ENCODE data around the gene SPATA46. TPM values are rescaled to one million over a fixed set of nuclear protein-coding genes. Genes with fewer than 3 reads are reported as not detected.

The SPATA46 gene
- total RNA-seq, 2 donors from 2014 or later = not detected

DNA sequence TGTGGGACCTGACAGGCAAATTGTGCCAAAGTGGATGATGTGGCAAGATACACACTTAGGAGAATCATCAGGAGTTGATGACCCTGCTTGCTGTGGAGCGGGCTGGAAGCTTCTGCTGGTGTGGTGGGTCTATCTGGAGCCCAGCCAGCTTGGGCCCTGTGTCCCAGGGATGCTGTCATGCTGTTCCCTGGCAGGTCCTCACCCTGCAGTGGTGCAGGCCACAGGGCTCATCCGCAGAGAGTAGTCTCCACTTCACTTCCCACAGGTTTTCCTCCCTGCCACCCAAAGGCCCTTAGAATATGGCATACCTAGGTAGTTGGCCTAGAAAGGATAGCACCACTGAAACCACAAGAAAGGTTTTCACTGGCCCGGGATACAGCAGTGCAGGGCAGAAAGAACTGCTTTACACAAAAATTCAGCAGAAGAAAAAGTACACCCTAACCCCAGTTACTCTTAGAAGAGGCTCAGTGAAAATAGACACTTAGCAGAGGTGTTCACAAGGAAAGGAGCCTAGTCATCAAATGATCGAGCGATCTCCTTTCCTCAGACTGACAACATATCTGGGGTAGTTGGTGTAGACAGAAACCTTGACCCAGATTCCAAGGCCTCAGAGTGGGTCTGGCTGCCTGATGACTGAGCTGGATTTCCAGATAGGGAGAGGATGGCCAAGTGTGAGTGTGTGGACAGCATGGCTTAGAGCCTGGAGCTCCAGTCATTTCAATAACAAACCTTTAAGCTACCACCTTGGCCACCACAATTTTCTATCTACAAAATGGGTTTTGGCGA lies 3.6 kb upstream of the SPATA46 start:
- ATAC-seq (no peak), DNase-seq (no peak)
- Mint-ChIP-seq H3K4me1 (peaks cover 2% of the 10 kb centered on the region), H3K36me3 (ENCODE audit: low read depth) (peaks cover under 1% of the 10 kb centered on the region), H3K27me3 (peaks cover 7% of the 10 kb centered on the region), H3K4me3 (no peak overlapping the region), H3K27ac (no peak overlapping the region)
- H3K9me3 ChIP-seq (ENCODE audit: control insufficient read depth, low read length, poor library complexity, severe bottlenecking) = no peaks in the 10 kb centered on the region

DNA sequence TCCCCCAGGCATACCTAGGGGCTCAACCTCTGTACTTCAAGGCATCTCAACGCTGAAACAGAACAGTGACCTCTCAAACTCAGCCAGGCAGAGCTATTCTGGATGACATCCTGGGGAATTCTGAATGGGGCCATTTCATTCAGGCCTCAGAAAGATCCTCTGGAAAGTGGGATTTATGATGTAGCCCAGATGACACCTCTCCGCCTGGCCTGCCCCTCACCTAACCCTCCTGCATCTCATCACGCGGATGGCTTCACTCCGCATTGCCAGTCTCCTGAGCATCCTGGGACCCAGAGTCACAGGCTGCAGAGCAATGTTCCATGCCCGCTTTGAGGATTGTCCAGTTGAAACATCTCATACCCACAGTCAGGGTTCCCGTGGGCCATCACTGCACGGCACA lies 1.2 kb downstream of the SPATA46 start:
- Mint-ChIP-seq H3K27me3 (peaks cover 12% of the 10 kb centered on the region), H3K4me3 (no peak overlapping the region), H3K36me3 (ENCODE audit: low read depth) (no peaks in the 10 kb centered on the region), H3K4me1 (peaks cover 2% of the 10 kb centered on the region), H3K27ac (no peak overlapping the region)
- DNase-seq = no peak
- no peaks in the 10 kb centered on the region for H3K9me3 ChIP-seq (ENCODE audit: control insufficient read depth, low read length, poor library complexity, severe bottlenecking)
- no peak for ATAC-seq

DNA sequence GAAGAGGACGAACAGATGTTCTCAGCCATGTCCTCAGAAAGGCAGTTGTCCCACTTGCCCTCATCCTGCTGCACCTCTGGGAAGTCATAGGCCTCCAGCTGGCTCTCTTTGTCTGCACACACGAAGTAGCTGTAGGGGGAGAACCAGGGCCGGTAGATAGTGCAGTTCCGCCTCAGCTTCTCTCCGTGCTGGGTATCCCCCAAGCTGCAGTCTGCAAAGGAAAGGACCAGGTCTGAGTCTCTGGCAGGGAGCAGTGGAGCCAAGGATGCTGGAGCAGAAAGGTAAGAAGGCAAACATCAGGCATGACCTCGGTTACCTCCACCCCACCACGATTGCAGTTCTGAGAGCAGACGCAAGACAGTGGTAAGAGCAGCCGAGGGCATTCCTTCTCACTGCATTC lies 2.2 kb downstream of the SPATA46 start:
- DNase-seq = no peak
- Mint-ChIP-seq H3K4me1 (peaks cover 2% of the 10 kb centered on the region), H3K27ac (no peak overlapping the region), H3K36me3 (ENCODE audit: low read depth) (no peaks in the 10 kb centered on the region), H3K27me3 (peaks cover 12% of the 10 kb centered on the region), H3K4me3 (no peak overlapping the region)
- no peak for ATAC-seq
- H3K9me3 ChIP-seq (ENCODE audit: control insufficient read depth, low read length, poor library complexity, severe bottlenecking) = no peaks in the 10 kb centered on the region

DNA sequence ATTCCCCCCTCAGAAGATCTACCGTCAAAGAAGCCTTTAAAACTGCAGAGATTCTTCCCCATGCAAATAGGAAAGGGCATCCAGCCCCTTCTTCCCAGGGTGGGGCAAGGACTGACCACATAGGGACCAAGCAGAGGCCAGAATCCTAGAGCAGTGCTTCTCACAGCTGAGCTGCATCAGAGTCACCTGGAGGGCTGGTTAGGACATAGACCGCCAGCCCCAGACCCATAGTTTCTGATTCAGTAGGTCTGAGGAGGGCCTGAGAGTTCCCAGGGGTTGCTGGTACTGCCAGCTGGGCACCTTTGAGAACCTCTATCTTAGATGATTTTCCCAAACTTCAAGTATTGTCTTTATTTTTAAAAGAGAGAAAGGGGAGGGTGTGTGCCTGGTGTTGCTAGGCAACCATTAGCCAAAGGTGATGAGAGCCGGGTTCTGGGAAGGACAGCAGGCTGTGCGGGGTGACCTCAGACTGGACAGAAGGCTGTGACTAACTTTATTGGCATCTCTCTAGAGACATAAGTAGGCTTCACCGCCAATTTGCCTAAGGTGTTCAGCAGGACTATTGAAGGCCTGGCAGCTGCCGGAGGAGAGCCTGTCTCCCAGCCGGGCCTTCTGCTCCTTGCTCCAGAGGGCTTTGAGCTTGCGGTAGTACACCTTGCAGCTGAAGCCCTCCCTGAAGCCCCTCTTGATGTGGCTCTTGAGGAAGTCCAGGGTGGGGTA lies 3.0 kb downstream of the SPATA46 start:
- no peak for ATAC-seq

DNA sequence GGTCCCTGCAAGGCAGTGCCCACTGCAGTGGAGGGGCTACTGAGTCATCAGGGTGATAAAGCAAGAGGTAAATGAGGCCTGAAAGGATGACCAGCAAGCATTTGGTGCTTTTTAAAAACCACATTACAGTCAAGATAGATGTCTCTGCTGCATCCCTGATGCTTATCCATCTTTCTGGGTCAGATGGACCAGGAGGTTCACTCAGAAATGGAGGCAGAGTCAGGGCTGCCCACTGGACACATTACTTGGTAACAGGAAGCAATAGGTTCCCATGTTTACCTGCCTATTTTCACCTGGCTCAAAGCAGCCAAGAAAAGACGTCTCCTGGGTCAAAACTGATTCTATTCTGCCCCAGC lies 3.6 kb downstream of the SPATA46 start:
- Mint-ChIP-seq H3K27me3 (peaks cover 15% of the 10 kb centered on the region), H3K4me3 (no peak overlapping the region), H3K4me1 (peaks cover 2% of the 10 kb centered on the region), H3K27ac (no peak overlapping the region), H3K36me3 (ENCODE audit: low read depth) (no peaks in the 10 kb centered on the region)
- ATAC-seq (no peak), DNase-seq (no peak)
- H3K9me3 ChIP-seq (ENCODE audit: control insufficient read depth, low read length, poor library complexity, severe bottlenecking) = no peaks in the 10 kb centered on the region

More for the DNA sequence above, 3.0 kb downstream of the SPATA46 start:
- no peaks in the 10 kb centered on the region for H3K36me3 Mint-ChIP-seq (ENCODE audit: low read depth)
- DNase-seq = no peak
- no peaks in the 10 kb centered on the region for H3K9me3 ChIP-seq (ENCODE audit: control insufficient read depth, low read length, poor library complexity, severe bottlenecking)
- H3K4me1 Mint-ChIP-seq = peaks cover 2% of the 10 kb centered on the region
- no peak overlapping the region for H3K27ac Mint-ChIP-seq
- no peak overlapping the region for H3K4me3 Mint-ChIP-seq
- H3K27me3 Mint-ChIP-seq = peaks cover 12% of the 10 kb centered on the region

DNA sequence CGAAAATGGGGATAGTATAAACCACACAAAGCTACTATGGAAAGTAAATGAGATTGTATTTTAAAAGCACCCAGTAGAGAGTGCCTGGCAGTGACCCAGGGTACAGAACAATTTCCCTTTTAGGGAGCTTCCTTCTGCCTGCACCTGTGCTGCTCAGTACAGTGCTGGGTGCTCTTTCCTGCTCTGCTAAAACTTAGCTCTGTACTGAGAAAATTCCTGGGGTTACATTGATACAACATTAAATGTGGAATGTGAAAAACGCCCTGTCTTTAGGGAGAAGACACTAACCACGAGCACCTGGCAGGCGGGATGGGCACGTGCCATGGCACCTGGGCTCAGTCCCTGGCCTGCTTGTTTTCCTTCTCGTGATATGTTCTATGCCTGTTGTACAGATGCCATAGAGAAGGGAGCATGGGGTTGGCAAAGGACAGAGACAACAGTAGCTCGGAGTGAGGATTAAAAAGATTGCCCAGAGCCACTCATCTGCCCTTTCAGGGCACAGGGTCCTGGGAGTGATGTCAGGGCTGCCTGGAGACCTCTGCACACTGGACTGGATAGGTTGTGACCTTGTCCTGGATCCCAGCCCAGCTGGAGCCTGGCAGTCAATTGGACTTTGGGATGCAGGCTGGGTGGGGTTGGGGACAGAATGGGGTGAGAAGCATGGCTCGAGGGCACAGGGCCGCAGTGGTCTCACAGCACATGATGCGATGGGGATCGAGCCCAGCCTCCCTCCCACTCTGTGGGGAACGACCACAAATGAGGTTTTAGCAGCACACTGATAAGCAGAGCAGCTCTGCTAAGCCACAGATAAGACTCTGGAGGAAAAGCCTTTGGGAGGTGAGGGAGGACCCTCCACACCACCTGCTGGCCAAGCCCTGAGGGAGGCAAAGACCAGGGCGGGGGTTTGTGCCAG lies 4.2 kb downstream of the SPATA46 start:
- DNase-seq = no peak
- no peak for ATAC-seq
- H3K36me3 Mint-ChIP-seq (ENCODE audit: low read depth) = no peaks in the 10 kb centered on the region
- no peak overlapping the region for H3K4me3 Mint-ChIP-seq
- no peak overlapping the region for H3K27ac Mint-ChIP-seq
- no peaks in the 10 kb centered on the region for H3K4me1 Mint-ChIP-seq
- H3K9me3 ChIP-seq (ENCODE audit: control insufficient read depth, low read length, poor library complexity, severe bottlenecking) = no peaks in the 10 kb centered on the region
- H3K27me3 Mint-ChIP-seq = peaks cover 21% of the 10 kb centered on the region

DNA sequence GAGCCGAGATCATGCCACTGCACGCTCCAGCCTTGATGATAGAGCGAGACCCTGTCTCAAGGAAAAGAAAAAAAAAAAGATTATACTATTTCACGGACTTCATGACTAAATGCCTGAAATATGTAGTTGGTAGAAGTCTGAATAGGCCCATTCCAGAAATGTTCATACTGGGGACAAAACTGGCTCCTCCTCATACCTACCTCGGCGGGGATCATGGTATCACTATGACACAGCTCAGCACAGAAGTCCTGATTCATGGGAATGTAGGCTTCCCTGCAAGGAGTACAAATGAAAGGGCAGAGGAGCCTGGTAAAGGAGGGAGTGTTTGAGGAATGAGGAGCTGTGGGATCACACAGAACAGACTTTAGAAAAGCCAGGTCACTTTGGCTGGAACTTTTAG lies 5.0 kb downstream of the SPATA46 start:
- H3K36me3 Mint-ChIP-seq (ENCODE audit: low read depth) = no peaks in the 10 kb centered on the region
- no peak overlapping the region for H3K4me3 Mint-ChIP-seq
- H3K9me3 ChIP-seq (ENCODE audit: control insufficient read depth, low read length, poor library complexity, severe bottlenecking) = no peaks in the 10 kb centered on the region
- H3K4me1 Mint-ChIP-seq = no peaks in the 10 kb centered on the region
- H3K27me3 Mint-ChIP-seq = peaks cover 28% of the 10 kb centered on the region
- ATAC-seq (no peak), DNase-seq (no peak)
- no peak overlapping the region for H3K27ac Mint-ChIP-seq

DNA sequence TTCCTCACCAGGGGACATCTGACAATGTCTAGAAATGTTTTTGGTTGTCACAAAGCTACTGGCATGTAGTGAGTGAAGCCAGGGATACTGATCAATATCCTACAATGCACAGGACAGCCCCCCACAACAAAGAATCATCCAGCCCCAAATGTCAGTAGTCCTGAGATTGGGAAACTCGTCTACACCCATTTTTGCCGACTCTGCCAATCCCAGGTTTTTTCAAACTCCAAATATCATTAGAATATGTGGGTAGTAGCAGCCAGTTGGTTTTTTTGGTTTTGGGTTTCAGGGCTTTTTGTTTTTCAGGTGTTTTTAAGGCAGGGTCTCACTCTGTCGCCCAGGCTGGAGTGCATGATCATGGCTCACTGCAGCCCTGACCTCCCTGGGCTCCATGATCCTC lies 5.9 kb downstream of the SPATA46 start:
- Mint-ChIP-seq H3K4me3 (no peak overlapping the region), H3K36me3 (ENCODE audit: low read depth) (no peaks in the 10 kb centered on the region), H3K4me1 (no peaks in the 10 kb centered on the region), H3K27ac (no peak overlapping the region), H3K27me3 (peaks cover 36% of the 10 kb centered on the region)
- H3K9me3 ChIP-seq (ENCODE audit: control insufficient read depth, low read length, poor library complexity, severe bottlenecking) = no peaks in the 10 kb centered on the region
- ATAC-seq = no peak
- DNase-seq = no peak

DNA sequence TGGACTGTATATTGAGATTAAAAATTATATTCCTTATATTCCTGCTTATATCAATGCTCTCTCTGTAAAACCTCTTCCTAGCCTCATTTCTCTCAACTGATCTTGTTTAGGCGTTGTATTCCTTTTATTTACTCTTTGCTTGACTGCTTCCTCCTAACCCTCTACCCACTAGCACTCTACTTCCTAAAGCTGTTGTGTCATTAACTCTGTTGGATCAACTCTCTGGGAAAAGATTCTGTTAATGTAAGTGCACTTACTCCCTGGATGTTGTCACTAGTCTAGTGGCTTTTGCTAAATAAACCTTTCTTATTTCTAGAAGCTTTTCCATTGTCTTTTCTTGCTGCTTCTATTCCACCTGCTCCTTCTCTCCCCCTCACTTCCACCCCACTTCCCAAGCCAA lies 6.5 kb downstream of the SPATA46 start:
- ATAC-seq (no peak), DNase-seq (no peak)
- Mint-ChIP-seq H3K4me3 (no peak overlapping the region), H3K27ac (no peak overlapping the region), H3K27me3 (peaks cover 41% of the 10 kb centered on the region), H3K4me1 (no peaks in the 10 kb centered on the region), H3K36me3 (ENCODE audit: low read depth) (no peaks in the 10 kb centered on the region)
- H3K9me3 ChIP-seq (ENCODE audit: control insufficient read depth, low read length, poor library complexity, severe bottlenecking) = no peaks in the 10 kb centered on the region

DNA sequence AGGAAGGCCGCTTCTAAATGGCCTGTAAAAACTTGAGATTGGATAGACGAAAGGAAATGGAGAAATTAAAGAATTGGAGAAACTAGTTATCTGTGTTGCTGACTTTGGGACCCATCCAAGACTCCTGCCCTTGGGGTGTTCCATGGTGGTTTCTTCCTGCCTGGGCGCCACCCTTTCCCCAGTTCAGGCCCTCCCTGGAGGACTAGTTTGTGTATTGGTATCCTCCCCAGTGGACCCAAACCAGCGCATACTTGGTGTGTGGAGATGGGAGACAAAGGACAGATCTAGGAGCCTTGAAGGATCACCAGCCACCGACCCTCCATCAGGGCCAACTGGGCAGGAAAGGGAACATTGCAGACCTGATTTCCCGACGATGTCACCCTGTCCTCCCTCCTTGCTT lies 7.1 kb downstream of the SPATA46 start:
- Mint-ChIP-seq H3K4me3 (no peak overlapping the region), H3K36me3 (ENCODE audit: low read depth) (no peaks in the 10 kb centered on the region), H3K27me3 (peaks cover 47% of the 10 kb centered on the region), H3K4me1 (peaks cover 2% of the 10 kb centered on the region), H3K27ac (no peak overlapping the region)
- ATAC-seq (no peak), DNase-seq (no peak)
- no peaks in the 10 kb centered on the region for H3K9me3 ChIP-seq (ENCODE audit: control insufficient read depth, low read length, poor library complexity, severe bottlenecking)

DNA sequence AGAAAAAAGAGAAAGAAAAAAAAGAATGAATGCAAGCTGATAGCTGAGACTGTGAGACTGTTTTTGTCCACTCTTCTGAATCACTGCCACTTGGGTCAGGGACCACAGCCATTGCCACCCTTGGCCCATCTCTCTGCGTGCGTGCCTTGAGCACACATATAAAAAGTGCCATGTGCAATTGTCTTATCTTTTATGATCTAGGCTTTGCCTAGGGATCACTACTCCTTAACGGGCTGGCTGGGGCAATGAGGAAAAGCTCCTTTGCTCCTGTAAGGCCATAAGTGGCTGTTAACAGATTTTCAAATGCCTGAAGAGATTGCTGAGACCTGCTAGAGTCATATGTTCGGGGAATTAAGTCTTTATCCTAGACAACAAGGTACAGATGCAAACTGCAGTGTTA lies 8.2 kb downstream of the SPATA46 start:
- peaks cover 58% of the 10 kb centered on the region for H3K27me3 Mint-ChIP-seq

DNA sequence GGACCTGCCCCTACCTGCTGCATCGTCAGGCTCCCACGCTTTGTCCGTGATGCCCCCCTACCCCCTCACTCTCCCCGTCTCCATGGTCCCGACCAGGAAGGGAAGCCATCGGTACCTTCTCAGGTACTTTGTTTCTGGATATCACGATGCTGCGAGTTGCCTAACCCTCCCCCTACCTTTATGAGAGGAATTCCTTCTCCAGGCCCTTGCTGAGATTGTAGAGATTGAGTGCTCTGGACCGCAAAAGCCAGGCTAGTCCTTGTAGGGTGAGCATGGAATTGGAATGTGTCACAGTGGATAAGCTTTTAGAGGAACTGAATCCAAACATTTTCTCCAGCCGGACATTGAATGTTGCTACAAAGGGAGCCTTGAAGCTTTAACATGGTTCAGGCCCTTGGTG lies 8.9 kb downstream of the SPATA46 start:
- no peak for DNase-seq
- Mint-ChIP-seq H3K36me3 (ENCODE audit: low read depth) (no peaks in the 10 kb centered on the region), H3K4me1 (peaks cover 2% of the 10 kb centered on the region), H3K27me3 (peaks cover 57% of the 10 kb centered on the region), H3K27ac (no peak overlapping the region), H3K4me3 (no peak overlapping the region)
- ATAC-seq = no peak
- no peaks in the 10 kb centered on the region for H3K9me3 ChIP-seq (ENCODE audit: control insufficient read depth, low read length, poor library complexity, severe bottlenecking)

More for the DNA sequence above, 8.2 kb downstream of the SPATA46 start:
- H3K4me1 Mint-ChIP-seq = peaks cover 2% of the 10 kb centered on the region
- no peak overlapping the region for H3K4me3 Mint-ChIP-seq
- DNase-seq (no peak), ATAC-seq (no peak)
- no peak overlapping the region for H3K27ac Mint-ChIP-seq
- no peaks in the 10 kb centered on the region for H3K36me3 Mint-ChIP-seq (ENCODE audit: low read depth)
- H3K9me3 ChIP-seq (ENCODE audit: control insufficient read depth, low read length, poor library complexity, severe bottlenecking) = no peaks in the 10 kb centered on the region

DNA sequence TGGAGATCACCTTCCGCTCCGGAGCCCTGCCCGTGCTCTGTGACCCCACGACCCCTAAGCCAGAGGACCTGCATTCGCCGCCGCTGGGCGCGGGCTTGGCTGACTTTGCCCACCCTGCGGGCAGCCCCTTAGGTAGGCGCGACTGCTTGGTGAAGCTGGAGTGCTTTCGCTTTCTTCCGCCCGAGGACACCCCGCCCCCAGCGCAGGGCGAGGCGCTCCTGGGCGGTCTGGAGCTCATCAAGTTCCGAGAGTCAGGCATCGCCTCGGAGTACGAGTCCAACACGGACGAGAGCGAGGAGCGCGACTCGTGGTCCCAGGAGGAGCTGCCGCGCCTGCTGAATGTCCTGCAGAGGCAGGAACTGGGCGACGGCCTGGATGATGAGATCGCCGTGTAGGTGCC lies 9.6 kb downstream of the SPATA46 start:
- H3K27me3 Mint-ChIP-seq = peaks cover 50% of the 10 kb centered on the region
- H3K9me3 ChIP-seq (ENCODE audit: control insufficient read depth, low read length, poor library complexity, severe bottlenecking) = no peaks in the 10 kb centered on the region
- peaks cover 2% of the 10 kb centered on the region for H3K4me1 Mint-ChIP-seq
- H3K4me3 Mint-ChIP-seq = peak overlapping the region; percentile 59
- DNase-seq (no peak), ATAC-seq (no peak)
- H3K27ac Mint-ChIP-seq = no peak overlapping the region
- no peaks in the 10 kb centered on the region for H3K36me3 Mint-ChIP-seq (ENCODE audit: low read depth)
